CD4-positive, CD25-positive, alpha-beta regulatory T cell (primary cell): ENCODE data around the gene TBCCD1. TPM values are rescaled to one million over a fixed set of nuclear protein-coding genes. Genes with fewer than 3 reads are reported as not detected.
"Not testable (repeated sequence)": the region's sequence is repeated elsewhere in the genome, so short reads cannot be mapped to it uniquely, and the experiment has no call there.

ENCODE experiments used
- ATAC-seq, 2 donors: fragments of 150-1000 bp; cut with Tn5 transposase; one replicate each; pipeline ENCODE4 v1.10.0; 2021; ENCODE audit warnings: low read depth in 2 of 2, moderate number of reproducible peaks in 2 of 2, moderate library complexity in 1 of 2
- DNase-seq, 3 donors: peaks; one replicate each; pipeline versions ENCODE4 v3.0.0 to v3.0.0-alpha.2; 2012 to 2022; ENCODE audit warnings: mixed read lengths in 1 of 3
- H3K27ac ChIP-seq: one replicate; pipeline ENCODE4 v1.7.0; 2013; ENCODE audit warnings: mild to moderate bottlenecking, low read length; ENCODE audit not compliant: insufficient read depth, poor library complexity, severe bottlenecking
- H3K27me3 ChIP-seq: one replicate; pipeline ENCODE4 v1.7.0; 2013; ENCODE audit warnings: low read length; ENCODE audit not compliant: control insufficient read depth, insufficient read depth
- H3K36me3 ChIP-seq: one replicate; pipeline ENCODE4 v1.7.0; 2013; ENCODE audit warnings: mild to moderate bottlenecking, low read length, moderate library complexity; ENCODE audit not compliant: control insufficient read depth, insufficient read depth
- H3K4me1 ChIP-seq: 2 replicates; pipeline ENCODE4 v1.7.0; 2013; ENCODE audit warnings: mild to moderate bottlenecking, low read length; ENCODE audit not compliant: insufficient read depth, control insufficient read depth, poor library complexity, severe bottlenecking
- H3K4me3 ChIP-seq: one replicate; pipeline ENCODE4 v1.7.0; 2013; ENCODE audit warnings: low read depth, mild to moderate bottlenecking, low read length, moderate library complexity
- H3K9me3 ChIP-seq, 2 experiments: 1 replicate in 1 of 2; 2 replicates in 1 of 2; pipeline ENCODE4 v1.7.0; 2013; ENCODE audit warnings: low read length in 2 of 2, mild to moderate bottlenecking in 1 of 2, moderate library complexity in 1 of 2; ENCODE audit not compliant: control insufficient read depth in 2 of 2
- H3K27ac Mint-ChIP-seq, 3 donors: one replicate each; pipeline ENCODE4 v1.8.0; 2020 to 2022; ENCODE audit warnings: mild to moderate bottlenecking in 3 of 3, mixed read lengths in 3 of 3, moderate library complexity in 2 of 3
- H3K27me3 Mint-ChIP-seq: one replicate; pipeline ENCODE4 v1.8.0; 2022; ENCODE audit warnings: mild to moderate bottlenecking, mixed read lengths
- H3K36me3 Mint-ChIP-seq: one replicate; pipeline ENCODE4 v1.8.0; 2020; ENCODE audit warnings: mixed read lengths
- H3K4me1 Mint-ChIP-seq, 4 donors: one replicate each; pipeline ENCODE4 v1.8.0; 2020 to 2022; ENCODE audit warnings: mixed read lengths in 4 of 4, mild to moderate bottlenecking in 1 of 4
- H3K4me3 Mint-ChIP-seq, 4 donors: one replicate each; pipeline ENCODE4 v1.8.0; 2020 to 2022; ENCODE audit warnings: mild to moderate bottlenecking in 4 of 4, mixed read lengths in 4 of 4, moderate library complexity in 3 of 4
- H3K9me3 Mint-ChIP-seq, 7 donors: one replicate each; pipeline ENCODE4 v1.8.0; 2020 to 2022; ENCODE audit warnings: mixed read lengths in 7 of 7, mild to moderate bottlenecking in 3 of 7, moderate library complexity in 2 of 7
- polyA plus RNA-seq, 4 donors: library from polyadenylated mRNA; unstranded; fragments of 300-500 nt; fragmentation: Illumina TruSeq; gene quantifications; one replicate each; pipeline ENCODE4 v1.2.3, GENCODE V29; 2021
- total RNA-seq: library from RNA; stranded (reverse); gene quantifications from one replicate; pipeline ENCODE4 v1.2.3, GENCODE V29; 2022

TBCCD1 gene
- total and polyA plus RNA-seq, 5 donors from 2014 or later: 18.7 to 23.9 (median 22.0) TPM

- peak overlapping the region in 1 of 3 donors; percentile 6 for H3K27ac Mint-ChIP-seq
- H3K36me3 Mint-ChIP-seq: peaks cover 12% of the 10 kb centered on the region
- Histone ChIP-seq H3K27ac (no peak overlapping the region), H3K4me3 (no peak overlapping the region), H3K4me1 (peaks cover 10% of the 10 kb centered on the region), H3K9me3 (no peaks in the 10 kb centered on the region), H3K36me3 (peaks cover 13% of the 10 kb centered on the region), H3K27me3 (no peaks in the 10 kb centered on the region)
- DNase-seq (no peak), ATAC-seq (no peak)
- H3K4me3 Mint-ChIP-seq: no peak overlapping the region
- H3K27me3 Mint-ChIP-seq: no peaks in the 10 kb centered on the region
- H3K4me1 Mint-ChIP-seq: peaks cover 7 to 10% (median 8%) of the 10 kb centered on the region in 4 donors
- H3K9me3 Mint-ChIP-seq: no peaks in the 10 kb centered on the region
These were observed 26.3 kb downstream of the TBCCD1 start for GRCh38 chr3:186540835-186541226.

- no peaks in the 10 kb centered on the region for H3K9me3 Mint-ChIP-seq
- Histone ChIP-seq H3K27ac (no peak overlapping the region), H3K27me3 (no peaks in the 10 kb centered on the region), H3K4me3 (peak overlapping the region; percentile 45), H3K4me1 (peaks cover 10% of the 10 kb centered on the region), H3K9me3 (no peaks in the 10 kb centered on the region), H3K36me3 (peaks cover 13% of the 10 kb centered on the region)
- DNase-seq (peak; percentile 71 to 89 (median 81)), ATAC-seq (peak; percentile 97 to 98)
- no peak overlapping the region for H3K4me3 Mint-ChIP-seq
- H3K36me3 Mint-ChIP-seq: peaks cover 12% of the 10 kb centered on the region
- peaks cover 7 to 10% (median 8%) of the 10 kb centered on the region in 4 donors for H3K4me1 Mint-ChIP-seq
- no peaks in the 10 kb centered on the region for H3K27me3 Mint-ChIP-seq
- peak overlapping the region in 1 of 3 donors; percentile 6 for H3K27ac Mint-ChIP-seq
These were observed 26.8 kb downstream of the TBCCD1 start for GRCh38 chr3:186540221-186540834.

- Histone ChIP-seq H3K4me1 (peaks cover 19% of the 10 kb centered on the region), H3K36me3 (peaks cover 7% of the 10 kb centered on the region), H3K4me3 (no peak overlapping the region), H3K27ac (no peak overlapping the region), H3K27me3 (no peaks in the 10 kb centered on the region), H3K9me3 (no peaks in the 10 kb centered on the region)
- ATAC-seq (no peak), DNase-seq (no peak)
- Mint-ChIP-seq H3K4me1 (peaks cover 10 to 16% (median 15%) of the 10 kb centered on the region in 4 donors), H3K4me3 (no peak overlapping the region), H3K27me3 (no peaks in the 10 kb centered on the region), H3K27ac (peak overlapping the region in 1 of 3 donors; percentile 15), H3K9me3 (no peaks in the 10 kb centered on the region), H3K36me3 (peaks cover 9% of the 10 kb centered on the region)
These were observed 28.4 kb downstream of the TBCCD1 start for GRCh38 chr3:186538779-186539178.

GRCh38 chr3:186536883-186537844 is 30.0 kb downstream of the TBCCD1 start:
- ATAC-seq: no peak

GRCh38 chr3:186534113-186534669 is 32.9 kb downstream of the TBCCD1 start:
- Mint-ChIP-seq H3K27me3 (no peaks in the 10 kb centered on the region), H3K36me3 (peaks cover 18% of the 10 kb centered on the region), H3K4me1 (peaks cover 4 to 13% (median 10%) of the 10 kb centered on the region in 4 donors), H3K4me3 (no peak overlapping the region), H3K27ac (peak overlapping the region; percentile 1 to 79 (median 33)), H3K9me3 (no peaks in the 10 kb centered on the region)
- H3K27ac ChIP-seq: no peak overlapping the region
- ATAC-seq (peak; percentile 57 to 71), DNase-seq (peak in 2 of 3 donors; percentile 9 to 45)
- peaks cover 7% of the 10 kb centered on the region for H3K36me3 ChIP-seq
- H3K4me3 ChIP-seq: no peak overlapping the region
- no peaks in the 10 kb centered on the region for H3K9me3 ChIP-seq
- H3K27me3 ChIP-seq: no peaks in the 10 kb centered on the region
- peaks cover 13% of the 10 kb centered on the region for H3K4me1 ChIP-seq

More at GRCh38 chr3:186536883-186537844, 30.0 kb downstream of the TBCCD1 start:
- peak overlapping the region in 1 of 3 donors; percentile 9 for H3K27ac Mint-ChIP-seq
- no peak for DNase-seq
- H3K36me3 ChIP-seq: peaks cover 7% of the 10 kb centered on the region
- H3K4me1 Mint-ChIP-seq: peaks cover 10 to 19% (median 16%) of the 10 kb centered on the region in 4 donors
- H3K9me3 ChIP-seq: no peaks in the 10 kb centered on the region
- H3K4me3 Mint-ChIP-seq: no peak overlapping the region
- no peaks in the 10 kb centered on the region for H3K27me3 Mint-ChIP-seq
- peaks cover 23% of the 10 kb centered on the region for H3K4me1 ChIP-seq
- H3K36me3 Mint-ChIP-seq: peaks cover 9% of the 10 kb centered on the region
- no peaks in the 10 kb centered on the region for H3K27me3 ChIP-seq
- H3K27ac ChIP-seq: no peak overlapping the region
- no peak overlapping the region for H3K4me3 ChIP-seq
- no peaks in the 10 kb centered on the region for H3K9me3 Mint-ChIP-seq

- peaks cover 13% of the 10 kb centered on the region for H3K4me1 ChIP-seq
- no peak for ATAC-seq
These were observed 34.5 kb downstream of the TBCCD1 start for GRCh38 chr3:186532598-186533072.

GRCh38 chr3:186531694-186532093 is 35.4 kb downstream of the TBCCD1 start:
- Mint-ChIP-seq H3K27ac (peak overlapping the region in 1 of 3 donors; percentile 21), H3K4me1 (peaks cover 4 to 19% (median 13%) of the 10 kb centered on the region in 4 donors), H3K36me3 (peaks cover 23% of the 10 kb centered on the region)
- not testable (repeated sequence) for H3K4me3 Mint-ChIP-seq, H3K9me3 ChIP-seq, H3K9me3 Mint-ChIP-seq, ATAC-seq, H3K27me3 Mint-ChIP-seq, H3K4me3 ChIP-seq, DNase-seq, H3K27ac ChIP-seq, H3K36me3 ChIP-seq, H3K27me3 ChIP-seq
- peaks cover 13% of the 10 kb centered on the region for H3K4me1 ChIP-seq

More at GRCh38 chr3:186532598-186533072, 34.5 kb downstream of the TBCCD1 start:
- Histone ChIP-seq H3K4me3 (no peak overlapping the region), H3K9me3 (no peaks in the 10 kb centered on the region), H3K27me3 (no peaks in the 10 kb centered on the region), H3K36me3 (no peaks in the 10 kb centered on the region), H3K27ac (no peak overlapping the region)
- no peak for DNase-seq
- H3K27me3 Mint-ChIP-seq: no peaks in the 10 kb centered on the region
- H3K4me1 Mint-ChIP-seq: peaks cover 4 to 19% (median 13%) of the 10 kb centered on the region in 4 donors
- H3K27ac Mint-ChIP-seq: peak overlapping the region in 1 of 3 donors; percentile 38
- peaks cover 21% of the 10 kb centered on the region for H3K36me3 Mint-ChIP-seq
- no peaks in the 10 kb centered on the region for H3K9me3 Mint-ChIP-seq
- no peak overlapping the region for H3K4me3 Mint-ChIP-seq
